T-helper 2 cell (primary cell): Measurements from ENCODE around the gene THBD.

Experiments used
- DNase-seq, 5 experiments: peaks; one replicate each; pipeline versions ENCODE4 v3.0.0 to v3.0.0-alpha.2; 2012 to 2022

The THBD gene

DNA sequence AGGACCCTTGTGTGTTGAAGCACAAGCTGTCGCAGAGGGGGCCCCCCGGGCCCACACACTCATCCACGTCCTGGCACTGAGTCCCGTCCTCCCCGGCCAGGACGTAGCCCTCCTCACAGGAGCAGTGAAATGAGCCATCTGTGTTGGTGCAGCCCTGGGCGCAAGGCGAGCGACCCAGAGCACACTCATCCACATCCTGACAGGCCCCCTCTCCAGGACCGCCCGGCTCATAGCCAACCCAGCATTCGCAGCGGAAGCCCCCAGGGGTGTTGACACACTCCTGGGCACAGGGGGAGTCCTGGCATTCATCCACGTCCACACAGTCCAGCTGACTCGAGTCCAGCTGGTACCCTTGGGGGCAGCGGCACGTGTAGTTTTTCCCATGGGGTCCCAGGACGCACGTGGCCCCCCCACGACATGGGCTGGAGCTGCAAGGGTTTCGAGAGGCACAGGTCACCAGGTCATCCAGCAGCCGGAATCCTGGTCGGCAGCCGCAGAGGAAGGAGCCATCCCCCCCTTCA lies 35.4 kb upstream of the THBD start:
- DNase-seq = no peak

DNA sequence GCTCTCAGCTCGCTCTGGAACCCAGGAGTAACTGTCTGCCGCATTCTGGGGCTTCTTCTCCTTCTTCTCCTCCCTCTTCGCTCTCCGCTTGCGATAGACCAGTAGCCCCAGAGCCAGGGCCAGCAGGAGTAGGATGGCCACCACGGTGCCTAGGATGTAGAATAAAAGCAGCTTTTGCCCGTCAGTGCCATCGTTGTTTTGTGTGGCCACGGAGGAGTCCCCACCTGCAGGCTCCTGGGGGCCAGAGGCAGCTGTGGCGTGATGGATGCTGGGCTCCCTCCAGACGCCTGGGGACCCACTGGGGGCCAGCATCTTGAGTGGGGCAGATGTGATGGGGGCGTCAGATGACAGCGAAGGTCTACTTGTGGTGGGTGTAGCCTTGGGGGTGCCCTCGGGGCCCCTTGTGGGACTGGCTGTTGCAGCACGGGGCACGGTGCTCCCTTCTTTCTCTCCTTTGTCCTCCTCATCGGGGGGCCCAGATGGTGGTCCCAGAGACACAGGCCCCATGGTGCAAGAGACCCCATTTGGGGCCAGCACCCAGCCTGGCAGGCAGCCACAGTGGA lies 34.9 kb upstream of the THBD start:
- no peak for DNase-seq

DNA sequence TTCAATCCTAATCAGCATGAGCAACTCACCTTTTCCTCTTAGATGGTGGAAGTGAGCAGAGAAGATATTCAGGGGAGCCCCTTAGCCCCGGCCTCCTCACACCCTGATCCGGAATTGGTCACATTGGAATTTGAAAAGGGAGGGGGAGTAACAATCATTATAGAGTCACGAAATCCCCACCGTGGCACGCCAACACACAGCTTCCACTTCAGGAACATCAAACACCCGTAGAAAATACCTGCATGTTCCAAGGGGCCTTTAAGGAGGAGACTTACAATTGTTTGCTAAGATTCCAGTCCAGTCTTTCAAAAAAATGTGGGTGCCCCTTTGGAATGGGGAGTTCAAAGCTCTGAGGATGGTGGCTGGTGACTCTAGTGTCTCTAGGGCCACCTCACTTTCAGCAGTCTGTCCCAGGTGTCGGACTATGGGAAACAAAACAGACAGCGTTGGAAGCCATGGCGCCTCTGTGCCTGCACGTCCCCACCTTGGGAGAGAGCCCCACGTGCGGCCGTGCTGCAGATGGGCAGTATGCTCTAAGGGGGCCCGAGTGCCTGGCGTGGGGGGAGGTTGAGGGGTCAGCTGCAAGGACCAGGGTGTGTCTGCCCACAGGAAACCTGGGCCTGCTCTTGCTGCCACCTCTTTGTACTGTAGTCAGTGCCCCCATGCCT lies 34.2 kb upstream of the THBD start:
- DNase-seq = no peak

DNA sequence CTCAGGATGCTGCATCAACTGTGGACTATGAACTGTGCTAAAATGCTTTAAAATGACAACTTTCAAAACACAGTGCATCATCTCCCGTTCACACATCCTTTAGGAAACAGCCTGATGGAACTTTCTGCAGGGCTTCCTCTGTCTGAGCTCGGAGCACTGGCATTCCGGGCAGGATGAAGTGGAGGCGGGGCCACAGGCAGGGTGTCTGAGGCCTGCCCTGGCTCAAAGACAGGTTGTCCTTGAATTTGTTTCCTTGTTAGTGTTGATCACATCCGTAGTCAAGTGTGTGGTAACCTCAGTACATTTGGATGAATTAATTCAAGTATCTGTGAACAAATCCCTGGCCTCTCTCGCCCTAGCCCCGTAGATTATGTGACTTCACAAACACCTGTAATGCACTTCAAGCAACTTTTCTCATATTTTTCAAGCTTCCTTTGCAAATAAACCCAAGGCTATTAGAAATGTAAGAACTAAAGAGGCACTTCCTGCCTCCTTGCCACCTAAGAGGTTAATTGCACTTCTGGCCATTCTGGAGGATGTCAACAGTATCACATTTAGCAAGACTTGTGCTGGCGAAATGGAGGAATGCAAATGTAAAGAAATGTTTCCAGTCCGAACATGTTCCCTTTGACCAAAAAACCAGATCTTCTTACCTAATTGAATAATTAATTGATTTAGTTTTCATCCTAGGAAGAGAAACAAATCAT lies 33.5 kb upstream of the THBD start:
- peak in 1 of 5 experiments; percentile 18 for DNase-seq

DNA sequence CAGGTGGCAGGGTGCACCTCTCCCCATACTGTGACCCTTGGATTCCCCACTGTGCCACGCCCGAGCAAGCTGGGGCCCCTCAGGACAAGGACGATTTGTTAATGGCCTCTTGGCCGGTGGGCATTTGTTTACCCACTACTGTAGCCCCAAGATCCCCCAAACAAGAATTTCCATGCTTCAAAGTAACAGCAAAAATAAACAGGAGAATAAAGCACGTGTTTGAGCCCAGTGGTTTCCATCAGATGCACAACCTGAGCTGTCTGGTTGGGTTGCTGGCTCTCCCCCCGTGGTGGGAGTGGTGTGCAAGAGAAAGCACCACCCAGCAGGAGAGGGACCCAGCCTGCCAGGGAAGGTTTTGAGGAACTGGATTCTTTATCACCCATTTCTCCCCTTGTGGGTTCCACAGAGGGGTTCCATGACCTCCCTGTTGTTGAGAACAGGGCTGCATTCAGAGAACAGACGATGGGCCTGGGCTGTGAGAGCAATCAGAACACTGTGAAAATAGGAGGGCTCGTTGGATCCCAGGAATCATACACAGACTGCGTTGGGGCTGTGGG lies 31.9 kb upstream of the THBD start:
- no peak for DNase-seq

DNA sequence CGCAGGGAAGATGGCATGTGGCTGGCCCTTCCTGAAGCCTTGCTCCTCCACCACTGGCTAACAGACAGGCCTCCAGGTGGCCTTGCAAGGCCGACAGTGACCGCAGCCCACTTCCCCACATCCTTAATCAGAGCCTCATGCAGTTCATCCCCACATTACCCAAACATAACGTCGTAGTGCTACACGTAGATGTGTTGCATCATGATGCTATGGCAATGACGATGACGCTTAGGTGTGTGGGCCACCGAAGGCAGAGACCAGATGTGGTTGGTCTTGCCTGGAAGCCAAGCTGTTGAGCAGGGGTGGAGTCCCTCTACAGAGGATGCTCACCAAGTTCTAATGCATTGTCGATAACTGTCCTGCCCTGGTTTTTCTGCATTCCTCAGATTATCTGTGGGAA lies 31.0 kb upstream of the THBD start:
- DNase-seq = no peak

DNA sequence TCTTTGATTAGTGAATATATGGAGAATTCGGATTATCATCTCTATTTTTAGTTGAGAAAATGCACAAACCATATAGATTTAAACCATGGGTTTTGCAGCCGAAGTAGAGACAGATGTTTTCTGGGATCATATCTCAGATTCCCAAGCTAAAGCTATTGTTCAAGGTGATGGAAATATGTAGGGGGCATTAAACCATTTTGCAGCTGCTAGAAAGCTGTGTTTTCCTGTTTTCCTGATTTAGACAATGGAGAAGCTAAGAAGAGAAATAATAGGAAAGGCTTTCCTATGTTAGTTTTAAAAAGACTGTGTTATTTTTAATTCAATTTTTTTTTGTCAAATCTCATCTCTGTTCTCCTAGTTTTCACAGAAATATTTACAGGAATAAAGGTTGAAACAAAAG lies 30.5 kb upstream of the THBD start:
- no peak for DNase-seq

DNA sequence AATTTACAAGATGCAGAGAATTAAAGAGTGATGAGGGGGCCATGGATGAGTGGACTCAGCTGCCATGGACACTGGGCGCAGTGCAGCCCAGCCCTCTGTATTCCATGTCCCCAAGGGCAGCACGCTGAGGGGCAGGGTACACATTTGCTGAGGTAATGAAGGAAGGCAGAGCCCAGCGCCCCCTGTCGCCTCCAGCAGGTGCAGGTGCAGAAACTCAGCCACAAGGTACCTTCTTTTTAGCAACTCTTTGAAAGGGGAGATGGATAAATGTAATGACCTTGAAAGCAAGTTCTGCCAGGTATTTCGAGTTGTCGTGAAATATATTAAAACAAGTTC lies 29.5 kb upstream of the THBD start:
- DNase-seq = no peak

DNA sequence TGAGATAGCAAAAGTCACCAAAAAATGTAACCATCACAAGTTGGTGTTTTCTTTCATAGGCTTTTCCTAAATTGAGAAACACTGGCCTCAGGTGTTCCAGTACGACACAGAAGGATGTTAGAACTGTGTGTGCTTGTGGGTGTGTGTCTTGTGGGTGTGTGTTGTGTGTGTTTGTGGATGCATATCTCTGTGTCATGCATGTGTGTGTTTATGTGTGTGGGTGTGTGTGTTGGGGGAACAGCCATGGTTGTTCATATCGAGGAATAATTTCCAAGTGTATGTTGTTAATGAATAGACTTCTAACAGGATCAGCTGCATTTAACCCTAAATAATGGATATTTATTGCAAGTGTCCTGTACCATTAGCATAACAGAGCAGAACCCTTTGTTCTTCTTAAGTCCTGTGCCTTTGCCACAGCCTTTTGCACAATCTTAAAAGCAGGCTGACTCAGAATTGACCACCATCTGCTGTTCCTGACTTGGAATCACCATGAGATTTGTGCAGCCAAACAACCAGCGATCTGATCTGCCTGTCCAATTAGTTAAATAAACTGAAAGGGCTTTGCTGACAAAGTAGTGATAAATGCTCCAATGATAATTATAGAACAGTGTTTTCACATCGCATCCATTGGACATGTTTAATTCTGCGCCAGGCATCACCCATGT lies 29.0 kb upstream of the THBD start:
- no peak for DNase-seq

DNA sequence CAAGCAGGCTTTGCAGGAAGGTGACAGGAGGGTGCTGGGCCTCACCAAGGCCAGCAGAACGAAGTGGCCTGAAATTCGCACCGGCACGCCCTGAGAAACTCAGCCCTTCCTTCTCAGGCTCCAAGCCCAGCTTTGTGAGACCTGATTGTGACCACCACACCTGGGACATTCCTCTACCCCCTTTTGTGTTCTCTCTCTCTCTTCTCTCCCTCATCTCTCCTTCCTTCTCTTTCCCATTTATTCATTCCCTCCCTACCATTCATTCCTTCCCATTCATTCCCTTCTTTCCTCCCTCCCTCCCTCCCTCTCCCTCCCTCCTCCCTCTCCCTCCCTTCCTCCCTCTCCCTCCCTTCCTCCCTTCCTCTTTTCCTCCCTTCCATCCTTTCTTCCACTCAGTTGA lies 27.8 kb upstream of the THBD start:
- DNase-seq = no peak

DNA sequence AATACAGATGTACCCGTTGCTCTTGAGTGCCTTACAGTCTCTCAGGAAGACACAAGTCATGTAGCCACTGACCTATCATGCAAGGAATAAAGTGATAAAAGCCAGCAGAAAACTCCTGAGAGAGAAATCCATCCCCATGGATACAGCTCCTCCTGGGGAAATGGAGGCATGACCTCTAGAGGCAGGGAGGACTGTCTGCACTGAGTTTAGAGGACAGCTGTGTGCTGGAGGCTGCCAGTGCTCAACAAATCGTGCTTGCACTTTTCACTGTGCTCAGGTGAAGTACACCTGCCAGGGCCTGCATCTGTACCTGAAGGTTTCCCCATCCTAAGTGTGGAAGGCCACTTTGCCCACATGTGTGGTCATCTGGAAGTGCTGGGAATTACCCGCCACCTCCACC lies 24.6 kb upstream of the THBD start:
- DNase-seq = no peak

DNA sequence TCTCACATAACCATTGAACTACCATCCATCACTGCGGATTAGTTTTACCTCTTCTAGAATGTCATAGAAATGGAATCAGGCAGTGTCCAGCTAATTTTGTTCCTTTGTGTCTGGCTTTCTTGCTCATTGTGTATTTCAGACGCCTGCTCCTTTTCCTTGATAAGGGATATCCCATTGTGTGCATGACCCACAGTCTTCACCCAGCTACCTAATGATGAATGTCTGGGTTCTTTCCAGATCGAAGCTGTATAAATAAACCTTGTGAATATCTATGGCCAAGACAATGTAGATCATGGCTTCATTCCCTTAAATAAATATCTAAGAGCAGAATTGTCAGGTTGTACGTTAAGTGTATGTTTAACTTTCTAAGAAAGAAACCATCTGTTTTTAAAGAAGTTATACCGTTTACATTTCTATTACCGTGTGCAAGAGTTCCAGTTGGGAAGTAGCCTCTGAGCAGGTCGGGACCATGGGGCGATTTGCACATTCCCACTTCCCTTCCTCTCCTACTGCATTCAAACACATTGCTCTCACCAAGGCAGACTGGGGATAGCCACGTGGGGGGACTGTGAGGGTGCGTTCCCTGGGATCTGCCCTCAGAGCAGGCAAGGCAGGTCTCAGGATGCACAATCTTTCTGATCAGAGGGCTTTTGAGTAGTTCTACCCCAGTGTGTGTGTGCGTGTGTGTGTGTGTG lies 23.6 kb upstream of the THBD start:
- no peak for DNase-seq

DNA sequence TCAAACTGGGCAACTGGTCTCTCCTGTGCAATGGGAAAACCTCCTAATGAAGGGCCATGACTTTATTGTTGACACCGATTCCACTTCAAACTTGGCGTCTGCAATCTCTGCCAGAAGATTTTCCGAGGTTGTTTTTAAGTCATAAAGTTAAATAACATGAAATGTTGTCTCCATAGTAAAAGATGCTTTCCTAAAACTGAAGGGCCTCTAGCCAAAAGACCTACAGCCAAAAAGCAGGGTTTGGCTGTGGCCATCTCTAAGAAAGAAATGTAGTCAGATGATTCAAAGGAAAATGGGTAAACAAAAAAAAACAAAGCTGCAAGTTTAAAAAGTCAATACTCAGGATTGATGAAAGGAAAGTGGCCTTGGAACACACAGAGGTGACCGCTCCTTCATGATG lies 22.5 kb upstream of the THBD start:
- DNase-seq = no peak

DNA sequence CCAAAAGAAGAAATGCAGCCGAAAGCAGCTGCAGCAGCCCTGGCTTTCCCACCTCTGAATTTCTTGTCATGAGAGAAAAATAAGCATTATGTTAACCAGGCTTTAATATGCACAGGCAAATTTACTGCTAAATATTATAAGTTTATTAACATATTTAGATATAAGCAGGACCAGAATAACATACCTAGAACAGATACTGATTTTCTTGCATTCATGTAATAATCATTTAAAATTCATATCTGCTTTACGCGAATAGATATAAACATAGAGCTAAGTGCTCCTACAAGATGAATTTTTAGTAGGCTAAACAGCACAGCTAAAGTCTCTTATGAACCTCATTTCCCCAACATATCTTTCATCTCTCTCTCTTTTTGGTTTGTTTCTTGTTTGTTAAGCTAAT lies 21.9 kb upstream of the THBD start:
- DNase-seq = no peak

DNA sequence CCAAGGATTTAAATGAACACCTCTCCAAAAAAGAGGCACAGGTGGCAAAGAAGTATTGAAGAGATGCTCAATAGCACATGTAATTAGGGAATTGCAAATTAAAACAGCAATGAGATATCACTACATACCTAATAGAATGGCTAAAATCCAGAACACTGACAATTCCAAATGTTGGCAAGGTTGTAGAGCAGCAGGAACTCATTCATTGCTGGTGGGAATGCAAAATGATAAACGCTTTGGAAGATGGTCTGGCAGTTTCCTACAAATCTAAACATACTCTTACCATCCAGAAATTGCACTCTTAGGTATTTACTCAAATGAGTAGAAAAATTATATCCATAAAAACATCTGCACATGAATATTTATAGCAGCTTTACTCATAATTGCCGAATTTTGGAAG lies 19.6 kb upstream of the THBD start:
- DNase-seq = no peak

DNA sequence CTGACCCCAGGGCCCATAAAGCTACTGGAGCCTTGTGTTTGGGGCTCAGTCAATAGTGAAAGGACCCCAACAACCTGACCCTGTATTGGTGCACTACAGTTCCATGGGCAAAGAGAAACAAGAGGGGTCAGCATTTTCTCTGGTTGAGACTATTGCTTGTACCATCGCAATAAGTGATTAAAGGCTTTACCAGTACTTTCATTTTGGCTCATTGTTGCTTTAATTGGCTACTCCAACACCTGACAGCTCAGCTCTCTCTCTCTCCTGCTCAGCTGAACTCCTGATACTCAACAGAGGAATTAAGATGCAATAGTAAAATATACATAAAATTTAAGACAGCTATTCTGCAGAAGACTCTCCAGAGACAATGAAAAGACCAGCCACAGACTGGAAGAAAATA lies 18.8 kb upstream of the THBD start:
- DNase-seq = no peak

DNA sequence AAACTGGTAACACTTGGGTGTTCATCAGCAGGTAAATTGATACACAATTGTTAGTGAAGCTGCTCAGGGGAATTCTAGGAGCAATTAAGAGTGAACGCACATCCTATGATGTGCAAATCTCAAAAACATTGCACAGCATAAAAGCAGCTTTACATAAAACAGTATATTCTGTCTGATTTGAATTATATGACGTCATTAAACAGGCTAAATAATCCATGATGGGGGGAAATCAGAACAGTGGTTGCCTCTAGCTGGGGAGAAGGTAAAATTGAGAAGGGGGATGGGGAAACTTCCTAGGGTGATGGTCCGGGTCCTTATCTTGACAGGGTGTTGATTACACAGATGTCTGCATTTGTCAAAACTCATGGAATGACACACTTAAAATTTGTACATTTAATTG lies 17.3 kb upstream of the THBD start:
- DNase-seq = no peak

DNA sequence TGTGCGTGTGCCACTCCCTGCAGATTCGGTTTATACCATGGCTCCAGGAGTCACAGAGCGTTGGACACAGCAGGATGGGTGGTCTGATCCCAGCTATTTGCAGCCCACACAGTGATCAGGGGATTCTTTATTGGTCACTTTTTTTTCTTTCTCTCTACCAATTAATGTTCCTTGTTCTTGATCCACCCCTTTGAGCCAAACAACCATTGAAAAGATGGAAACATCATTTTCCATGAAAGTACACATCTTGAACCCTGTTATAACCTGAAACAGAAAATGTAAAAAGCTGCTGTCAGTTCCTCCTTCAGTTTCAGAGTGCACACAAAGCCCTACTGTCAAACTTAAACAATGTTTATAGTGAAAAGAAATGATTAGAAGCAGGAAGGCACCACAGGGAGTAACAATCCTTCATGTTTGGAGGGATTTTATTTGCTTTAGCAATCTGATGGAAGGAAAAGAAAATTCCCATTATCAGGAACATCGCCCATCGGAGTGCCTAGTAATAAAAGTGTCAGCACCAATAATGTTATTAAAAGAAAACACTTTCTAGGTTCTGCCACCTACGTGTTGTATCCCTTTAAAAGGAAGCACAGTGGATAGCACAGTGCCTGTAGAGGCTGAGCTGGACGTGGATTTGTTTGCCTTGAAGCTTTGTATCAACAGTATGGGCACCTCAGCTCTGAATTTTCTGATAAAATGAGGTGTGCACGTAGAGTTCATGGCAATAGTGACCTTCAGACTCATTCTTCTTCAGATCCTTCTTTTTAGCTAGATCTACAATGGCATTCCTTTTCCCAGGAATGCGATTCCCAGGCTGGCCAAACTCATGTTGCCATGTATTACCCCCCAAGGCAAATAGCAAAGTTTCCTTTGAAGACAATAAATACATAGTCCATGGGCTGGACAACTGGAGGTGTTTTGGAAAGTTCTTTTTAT lies 16.1 kb upstream of the THBD start:
- DNase-seq = no peak

DNA sequence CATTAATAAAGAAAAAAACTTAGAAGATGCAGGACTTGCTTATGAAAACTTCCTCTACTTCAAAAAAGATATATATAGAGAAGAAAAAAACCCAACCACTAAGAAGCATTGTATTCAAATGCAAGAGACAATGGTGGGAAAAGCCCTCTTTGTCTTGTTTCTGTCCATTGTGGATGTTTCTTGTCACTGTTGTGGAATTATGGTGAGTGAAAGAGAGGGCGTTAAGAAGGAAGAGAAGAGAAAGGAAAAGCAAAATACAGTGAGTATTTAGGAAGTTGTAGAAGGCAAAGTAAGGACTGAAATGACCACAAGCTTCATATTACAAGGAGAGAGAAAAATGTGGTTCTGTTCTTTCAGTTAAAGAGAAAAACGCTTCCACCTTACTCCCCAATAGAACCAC lies 14.1 kb upstream of the THBD start:
- DNase-seq = no peak

DNA sequence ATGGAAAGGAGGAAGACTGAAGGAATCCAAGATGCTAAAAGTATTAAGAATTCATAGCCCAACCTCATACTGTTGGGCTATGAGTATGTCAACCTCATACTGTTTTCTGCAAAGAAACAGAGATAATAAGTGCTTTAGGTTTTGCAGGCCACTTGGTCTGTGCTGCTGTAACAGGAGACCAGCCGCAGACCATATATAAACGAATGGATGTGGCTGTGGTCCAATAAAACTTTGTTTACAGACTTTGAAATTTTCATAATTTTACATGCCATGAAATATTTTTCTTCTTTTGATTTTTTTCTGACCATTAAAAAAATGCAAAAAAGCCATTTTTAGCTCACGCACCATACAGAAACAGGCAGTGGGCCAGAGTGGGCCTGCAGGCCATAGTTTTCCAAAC lies 13.7 kb upstream of the THBD start:
- DNase-seq = no peak

DNA sequence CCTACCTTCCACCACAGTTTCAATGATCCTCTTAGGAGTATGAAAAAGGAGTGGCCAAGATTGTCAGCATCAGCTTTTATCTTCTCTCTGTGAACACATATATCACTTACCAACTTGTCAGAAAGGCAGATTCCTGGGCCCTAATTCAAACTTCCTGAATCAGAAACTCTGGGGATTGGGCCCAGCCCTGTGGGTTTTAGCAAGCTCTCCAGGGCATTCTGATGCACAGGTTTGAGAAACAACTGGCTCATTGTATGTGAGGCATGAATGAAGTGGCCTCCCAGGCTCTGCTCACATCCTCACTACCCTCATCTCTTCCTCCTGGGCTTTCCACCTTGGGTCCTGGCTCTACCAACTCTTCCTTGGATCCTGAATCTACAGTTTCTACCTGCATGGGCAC lies 13.2 kb upstream of the THBD start:
- no peak for DNase-seq
